OCI-LY7 (cell line): ENCODE data around the gene C16orf96.

Experiments used
- CTCF ChIP-seq: fragments of 200-600 bp; sonication (generic); conservative IDR thresholded peaks from 2 replicates; pipeline ENCODE4 v1.5.1; 2014; ENCODE audit warnings: mild to moderate bottlenecking, antibody characterized with exemption, low read length, moderate library complexity, mixed read lengths
- EZH2phosphoT487 ChIP-seq: fragments of 200-600 bp; sonication (generic); IDR thresholded peaks from 2 replicates; pipeline ENCODE4 v1.6.1; 2018; ENCODE audit warnings: low read depth, borderline replicate concordance, mild to moderate bottlenecking, mixed run types, antibody characterized with exemption, low read length, moderate library complexity, mixed read lengths

GRCh38 chr16:4639899-4640509 lies 83.9 kb downstream of the C16orf96 start:
- TF ChIP-seq CTCF (no peak), EZH2phosphoT487 (no peak)
